Trophoblast cell (in vitro differentiated cells and primary cell): ENCODE results near the gene IL6.
A peak's percentile ranks its signal among the peaks of the same experiment; 100 is the strongest.
"Not testable (repeated sequence)": the region's sequence is repeated elsewhere in the genome, so short reads cannot be mapped to it uniquely, and the experiment has no call there.

Experiments
- DNase-seq, 2 donors: peaks; one replicate each; pipeline ENCODE4 v3.0.0-alpha.2; 2016
- H2AFZ ChIP-seq: 2 replicates; pipeline ENCODE4 v1.6.1; 2013; ENCODE audit warnings: low read length, moderate library complexity, mild to moderate bottlenecking; ENCODE audit not compliant: insufficient read depth, poor library complexity
- H2AK5ac ChIP-seq: 2 replicates; pipeline ENCODE4 v1.6.1; 2013; ENCODE audit warnings: mild to moderate bottlenecking, low read length
- H2BK120ac ChIP-seq: 2 replicates; pipeline ENCODE4 v1.6.1; 2013; ENCODE audit warnings: low read length, mild to moderate bottlenecking, moderate library complexity; ENCODE audit not compliant: insufficient read depth, poor library complexity
- H2BK12ac ChIP-seq: 2 replicates; pipeline ENCODE4 v1.6.1; 2013; ENCODE audit warnings: mild to moderate bottlenecking, low read length, moderate library complexity
- H2BK5ac ChIP-seq: 2 replicates; pipeline ENCODE4 v1.6.1; 2013; ENCODE audit warnings: low read length, low read depth, moderate library complexity, mild to moderate bottlenecking; ENCODE audit not compliant: poor library complexity
- H3K14ac ChIP-seq: 2 replicates; pipeline ENCODE4 v1.6.1; 2013; ENCODE audit warnings: mild to moderate bottlenecking, low read length
- H3K18ac ChIP-seq: 2 replicates; pipeline ENCODE4 v1.6.1; 2013; ENCODE audit warnings: mild to moderate bottlenecking, low read length
- H3K23ac ChIP-seq: 2 replicates; pipeline ENCODE4 v1.6.1; 2013; ENCODE audit warnings: low read length
- H3K27ac ChIP-seq: 2 replicates; pipeline ENCODE4 v1.5.1; 2013; ENCODE audit warnings: low read depth, mild to moderate bottlenecking, inconsistent platforms, low read length, moderate library complexity
- H3K27me3 ChIP-seq: 2 replicates; pipeline ENCODE4 v1.6.1; 2013; ENCODE audit warnings: inconsistent platforms, mild to moderate bottlenecking, low read length, moderate library complexity; ENCODE audit not compliant: insufficient read depth
- H3K36me3 ChIP-seq, 2 experiments: 1 replicate in 1 of 2; 2 replicates in 1 of 2; pipeline ENCODE4 v1.6.1; 2013; ENCODE audit warnings: low read length in 2 of 2, mild to moderate bottlenecking in 2 of 2, moderate library complexity in 1 of 2; ENCODE audit not compliant: insufficient read depth in 2 of 2, control insufficient read depth in 1 of 2
- H3K4ac ChIP-seq: 2 replicates; pipeline ENCODE4 v1.6.1; 2013; ENCODE audit warnings: low read depth, mild to moderate bottlenecking, low read length, moderate library complexity
- H3K4me1 ChIP-seq, 2 experiments: 1 replicate in 1 of 2; 2 replicates in 1 of 2; pipeline ENCODE4 v1.6.1; 2013; ENCODE audit warnings: low read length in 2 of 2, mild to moderate bottlenecking in 2 of 2, moderate library complexity in 1 of 2; ENCODE audit not compliant: insufficient read depth in 2 of 2, control insufficient read depth in 1 of 2
- H3K4me2 ChIP-seq: 2 replicates; pipeline ENCODE4 v1.6.1; 2013; ENCODE audit warnings: inconsistent platforms, mild to moderate bottlenecking, low read length, moderate library complexity
- H3K4me3 ChIP-seq: 2 replicates; pipeline ENCODE4 v1.5.1; 2013; ENCODE audit warnings: mild to moderate bottlenecking, low read depth, low read length, inconsistent platforms
- H3K79me1 ChIP-seq: one replicate; pipeline ENCODE4 v1.6.1; 2013; ENCODE audit warnings: low read length
- H3K79me2 ChIP-seq: 2 replicates; pipeline ENCODE4 v1.6.1; 2013; ENCODE audit warnings: low read length, mild to moderate bottlenecking; ENCODE audit not compliant: control insufficient read depth, insufficient read depth, poor library complexity
- H3K9ac ChIP-seq: 2 replicates; pipeline ENCODE4 v1.6.1; 2013; ENCODE audit warnings: mild to moderate bottlenecking, low read length
- H3K9me3 ChIP-seq: 2 replicates; pipeline ENCODE4 v1.6.1; 2013; ENCODE audit warnings: low read depth, mild to moderate bottlenecking, control low read depth, inconsistent platforms, low read length; ENCODE audit not compliant: insufficient read depth
- H4K12ac ChIP-seq: 2 replicates; pipeline ENCODE4 v1.6.1; 2013; ENCODE audit warnings: low read depth, mild to moderate bottlenecking, low read length, moderate library complexity
- H4K8ac ChIP-seq: 2 replicates; pipeline ENCODE4 v1.6.1; 2013; ENCODE audit warnings: low read depth, mild to moderate bottlenecking, low read length, moderate library complexity
- H4K91ac ChIP-seq: one replicate; pipeline ENCODE4 v1.6.1; 2013; ENCODE audit warnings: low read depth, mild to moderate bottlenecking, low read length, moderate library complexity
- WGBS: extraction: QIAGEN DNeasy Blood & Tissue Kit; methylation state at CpG from one replicate; pipeline ENCODE4 v1.1.7; 2013; ENCODE audit warnings: missing lambda C conversion rate; ENCODE audit not compliant: insufficient read length, insufficient coverage; ENCODE audit errors: extremely low coverage; 5-methylcytosine and 5-hydroxymethylcytosine counted together

Gene IL6

DNA sequence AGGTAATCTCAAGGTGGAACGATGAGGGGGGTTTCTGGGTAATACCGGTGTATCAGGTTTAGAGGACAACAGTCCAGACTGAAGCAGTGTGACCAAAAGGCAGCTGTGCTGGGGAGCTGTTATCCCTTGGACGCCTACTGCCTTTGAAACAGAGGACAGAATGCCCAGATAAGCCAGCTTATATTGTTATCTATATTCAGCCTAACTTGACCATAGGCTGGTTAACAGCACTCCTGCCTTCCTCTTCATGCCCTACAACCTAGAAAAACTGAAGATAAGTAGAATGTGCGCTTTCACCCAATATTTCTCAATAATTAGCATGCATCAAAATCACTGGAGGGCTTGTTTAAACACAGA, 44.9 kb downstream of the IL6 start:
- no peaks in the 10 kb centered on the region for H3K36me3 ChIP-seq
- H2BK12ac ChIP-seq = no peak overlapping the region
- no peak overlapping the region for H2BK5ac ChIP-seq
- no peak overlapping the region for H2AFZ ChIP-seq
- no peak overlapping the region for H3K4me2 ChIP-seq
- H3K4me3 ChIP-seq = no peak overlapping the region
- WGBS = no CpG with 5 or more reads among the region's 4 CpGs
- H4K91ac ChIP-seq = no peak overlapping the region
- DNase-seq = no peak
- H2AK5ac ChIP-seq = no peak overlapping the region
- no peaks in the 10 kb centered on the region for H3K79me2 ChIP-seq
- no peak overlapping the region for H3K23ac ChIP-seq
- no peak overlapping the region for H3K9ac ChIP-seq
- no peaks in the 10 kb centered on the region for H3K4me1 ChIP-seq
- no peak overlapping the region for H3K4ac ChIP-seq
- no peak overlapping the region for H4K8ac ChIP-seq
- no peaks in the 10 kb centered on the region for H3K27me3 ChIP-seq
- no peaks in the 10 kb centered on the region for H3K79me1 ChIP-seq
- no peak overlapping the region for H3K14ac ChIP-seq
- H4K12ac ChIP-seq = no peak overlapping the region
- H3K18ac ChIP-seq = no peak overlapping the region
- H2BK120ac ChIP-seq = no peak overlapping the region
- H3K9me3 ChIP-seq = no peaks in the 10 kb centered on the region
- no peak overlapping the region for H3K27ac ChIP-seq

DNA sequence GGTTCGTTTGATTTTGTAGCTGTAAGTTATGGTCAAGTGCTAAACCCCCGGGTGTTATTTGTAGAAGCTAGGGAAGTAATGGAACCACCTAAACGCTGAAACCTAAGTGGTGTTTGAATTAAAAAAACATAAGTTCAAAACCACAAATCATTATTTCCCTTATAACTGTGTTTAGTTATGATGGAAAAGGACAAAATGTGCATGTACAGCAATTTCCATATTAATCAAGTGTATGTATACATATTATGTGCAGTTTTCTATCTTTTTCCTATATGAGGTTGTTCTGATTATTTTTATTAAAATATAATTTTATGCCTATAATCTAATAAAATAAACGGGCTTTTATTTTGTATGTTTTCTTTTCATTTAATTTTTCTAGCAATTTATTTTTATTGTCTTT, 45.9 kb downstream of the IL6 start:
- H3K23ac ChIP-seq = no peak overlapping the region
- H2BK12ac ChIP-seq = no peak overlapping the region
- H2BK5ac ChIP-seq = no peak overlapping the region
- H3K79me2 ChIP-seq = no peaks in the 10 kb centered on the region
- H2AFZ ChIP-seq = no peak overlapping the region
- H3K4me2 ChIP-seq = no peak overlapping the region
- no peaks in the 10 kb centered on the region for H3K79me1 ChIP-seq
- no CpG with 5 or more reads among the region's 4 CpGs for WGBS
- no peaks in the 10 kb centered on the region for H3K36me3 ChIP-seq
- H3K9ac ChIP-seq = no peak overlapping the region
- H3K27me3 ChIP-seq = no peaks in the 10 kb centered on the region
- H3K4me3 ChIP-seq = no peak overlapping the region
- no peaks in the 10 kb centered on the region for H3K9me3 ChIP-seq
- H3K14ac ChIP-seq = no peak overlapping the region
- no peak overlapping the region for H3K27ac ChIP-seq
- H3K4me1 ChIP-seq = no peaks in the 10 kb centered on the region
- H2AK5ac ChIP-seq = no peak overlapping the region
- no peak overlapping the region for H3K18ac ChIP-seq
- no peak overlapping the region for H4K12ac ChIP-seq
- H2BK120ac ChIP-seq = no peak overlapping the region
- no peak for DNase-seq
- H4K8ac ChIP-seq = no peak overlapping the region
- no peak overlapping the region for H4K91ac ChIP-seq
- H3K4ac ChIP-seq = no peak overlapping the region

DNA sequence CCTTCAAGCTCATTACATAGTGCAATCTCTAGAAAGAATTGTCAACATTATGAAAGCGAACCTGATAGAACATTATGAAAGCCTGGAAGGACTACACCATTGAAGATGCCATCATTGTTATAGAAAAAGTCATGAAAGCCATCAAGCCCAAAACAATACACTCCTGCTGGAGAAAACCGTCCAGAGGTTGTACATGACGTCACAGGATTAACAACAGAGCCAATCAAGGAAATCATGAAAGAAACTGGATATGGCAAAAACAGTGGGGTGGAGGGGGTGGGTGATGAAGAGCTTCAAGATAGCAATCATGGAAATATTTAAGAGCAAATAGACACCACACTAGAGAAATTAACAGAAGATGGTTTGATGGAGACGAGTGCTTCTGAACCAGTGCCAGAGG, 50.0 kb downstream of the IL6 start:
- Histone ChIP-seq H4K8ac (no peak overlapping the region), H3K23ac (no peak overlapping the region)
- no CpG with 5 or more reads among the region's 4 CpGs for WGBS

DNA sequence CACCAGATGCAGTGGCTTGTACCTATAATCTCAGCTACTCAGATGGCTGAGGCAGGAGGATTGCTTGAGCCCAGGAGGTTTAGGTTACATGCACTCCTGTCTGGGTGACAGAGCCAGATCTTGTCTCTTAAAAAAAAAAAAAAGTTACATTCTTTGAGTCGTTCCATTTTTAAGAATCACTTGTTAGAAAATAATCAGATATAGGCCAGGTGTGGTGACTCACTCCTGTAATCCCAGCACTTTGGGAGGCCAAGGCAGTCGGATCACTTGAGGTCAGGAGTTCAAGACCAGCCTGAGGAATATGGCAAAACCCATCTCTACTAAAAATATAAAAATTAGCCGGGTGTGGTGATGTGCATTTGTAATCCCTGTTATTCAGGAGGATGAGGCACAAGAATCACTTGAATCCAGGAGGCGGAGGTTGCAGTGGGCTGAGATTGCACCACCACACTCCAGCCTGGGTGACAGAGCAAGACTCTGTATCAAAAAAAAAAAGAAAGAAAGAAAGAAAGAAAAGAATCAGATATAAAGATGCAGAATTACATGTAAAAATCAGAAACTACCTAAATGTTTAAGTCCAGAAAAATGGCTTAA, 52.8 kb downstream of the IL6 start:
- no CpG with 5 or more reads among the region's 4 CpGs for WGBS
- H2AK5ac ChIP-seq = not testable (repeated sequence)

More for the DNA sequence above, 50.0 kb downstream of the IL6 start:
- no peak overlapping the region for H2BK12ac ChIP-seq
- no peak overlapping the region for H2AK5ac ChIP-seq
- H3K79me1 ChIP-seq = no peaks in the 10 kb centered on the region
- no peaks in the 10 kb centered on the region for H3K79me2 ChIP-seq
- no peaks in the 10 kb centered on the region for H3K36me3 ChIP-seq
- no peak for DNase-seq
- no peak overlapping the region for H3K27ac ChIP-seq
- H2BK120ac ChIP-seq = no peak overlapping the region
- no peak overlapping the region for H3K4ac ChIP-seq
- no peak overlapping the region for H3K4me3 ChIP-seq
- H3K4me1 ChIP-seq = peaks cover 2 to 5% of the 10 kb centered on the region in 2 experiments
- no peak overlapping the region for H3K18ac ChIP-seq
- no peak overlapping the region for H3K4me2 ChIP-seq
- no peaks in the 10 kb centered on the region for H3K9me3 ChIP-seq
- no peak overlapping the region for H2BK5ac ChIP-seq
- no peak overlapping the region for H2AFZ ChIP-seq
- H4K91ac ChIP-seq = no peak overlapping the region
- H3K9ac ChIP-seq = no peak overlapping the region
- H3K14ac ChIP-seq = no peak overlapping the region
- no peak overlapping the region for H4K12ac ChIP-seq
- no peaks in the 10 kb centered on the region for H3K27me3 ChIP-seq

More for the DNA sequence above, 52.8 kb downstream of the IL6 start:
- not testable (repeated sequence) for H3K4me2 ChIP-seq, H3K18ac ChIP-seq, H3K79me2 ChIP-seq, H3K4me1 ChIP-seq, H3K27ac ChIP-seq, H3K27me3 ChIP-seq, H2BK5ac ChIP-seq, H3K9me3 ChIP-seq, H3K14ac ChIP-seq, H3K36me3 ChIP-seq, H4K12ac ChIP-seq, H3K79me1 ChIP-seq, H3K9ac ChIP-seq, H3K4me3 ChIP-seq, H2AFZ ChIP-seq, H2BK120ac ChIP-seq, H4K91ac ChIP-seq, H2BK12ac ChIP-seq, H4K8ac ChIP-seq, H3K23ac ChIP-seq, H3K4ac ChIP-seq
- DNase-seq = peak; percentile 60 to 78
